LNCAP (cell line): Measurements from ENCODE around the gene TP53I11.

Experiments used
- CTCF ChIP-seq: fragments of 450-650 bp; IDR thresholded peaks from 2 replicates; pipeline ENCODE4 v1.5.1; 2017; ENCODE audit warnings: mild to moderate bottlenecking

The TP53I11 gene

DNA sequence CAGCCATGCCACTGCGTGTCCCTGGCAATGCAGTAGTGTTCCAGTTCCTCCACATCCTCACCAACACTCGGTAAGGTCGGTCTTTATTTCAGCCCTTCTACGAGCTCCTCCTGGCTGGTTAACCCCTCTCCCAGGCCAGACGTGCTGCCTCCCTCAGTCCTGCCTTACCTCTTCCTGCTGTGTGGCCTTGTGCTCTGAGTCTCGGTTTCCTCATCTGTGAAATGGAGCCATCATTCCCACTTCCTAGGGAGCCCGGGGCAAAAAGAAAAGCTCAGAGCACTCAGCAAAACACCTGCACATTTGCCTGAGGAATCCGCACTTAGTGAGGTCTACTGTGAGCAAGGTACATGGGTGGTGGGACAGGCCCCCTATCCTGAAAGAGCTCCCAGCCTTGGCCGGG, 9.8 kb downstream of the TP53I11 start:
- no peak for TF ChIP-seq CTCF

- no peak for TF ChIP-seq CTCF
These were observed 10.3 kb downstream of the TP53I11 start for GRCh38 chr11:44940404-44940803.

DNA sequence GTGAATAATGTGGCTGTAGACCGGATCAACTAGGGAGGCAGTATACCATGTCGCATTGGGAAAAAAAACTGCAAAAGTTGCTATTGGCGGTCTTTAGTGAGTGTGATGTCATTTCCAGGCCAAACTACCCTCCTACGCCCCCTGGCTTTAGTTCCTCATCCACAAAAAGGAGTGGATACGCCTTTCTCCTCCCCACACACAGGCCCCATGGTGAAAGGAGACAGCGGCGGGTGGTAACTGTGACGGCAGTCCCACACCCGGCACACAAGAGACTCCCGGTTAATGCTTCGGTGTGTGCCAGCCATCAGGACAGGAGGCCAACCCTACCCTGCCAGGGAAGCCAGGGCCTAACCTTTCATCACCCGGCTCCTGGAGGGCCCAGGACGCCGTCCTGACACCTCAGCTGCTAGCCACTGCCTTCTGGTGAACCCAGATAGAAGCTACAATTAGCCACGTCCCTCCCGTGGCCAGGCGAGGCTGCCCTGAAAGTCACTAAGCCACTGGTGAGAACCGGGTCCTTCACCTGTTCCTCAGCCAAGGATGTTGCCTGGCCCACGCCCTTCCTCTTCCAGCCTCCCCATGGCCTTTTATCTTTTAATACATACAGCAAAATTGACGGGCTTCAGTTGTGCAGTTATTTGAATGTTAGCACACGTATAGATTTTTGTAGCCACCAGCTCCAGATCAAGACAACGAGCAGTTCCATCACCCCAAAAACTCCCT, 10.8 kb downstream of the TP53I11 start:
- no peak for TF ChIP-seq CTCF

- no peak for TF ChIP-seq CTCF
These were observed 12.5 kb downstream of the TP53I11 start for GRCh38 chr11:44938066-44938691.

GRCh38 chr11:44936951-44937543, 13.6 kb downstream of the TP53I11 start:
- TF ChIP-seq CTCF = no peak

DNA sequence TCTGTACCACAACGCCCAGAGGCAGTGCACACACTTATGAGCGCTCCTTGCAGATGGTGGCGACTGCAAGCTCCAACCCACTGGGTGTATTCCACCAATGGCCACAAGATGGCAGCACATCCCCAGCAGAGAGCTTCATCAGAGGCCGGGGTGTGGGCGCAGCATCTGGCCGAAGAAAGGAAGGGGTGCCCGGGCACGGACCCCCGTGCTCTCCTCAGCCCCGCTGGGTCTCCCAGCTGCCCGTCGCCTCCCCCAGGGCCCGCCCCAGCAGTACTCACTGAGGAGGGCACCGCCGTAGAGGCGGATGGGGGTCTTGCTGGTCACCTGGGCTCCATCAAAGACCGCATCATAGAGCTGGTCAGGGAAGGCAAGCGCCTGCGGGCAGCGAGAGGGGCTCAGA, 14.2 kb downstream of the TP53I11 start:
- TF ChIP-seq CTCF = peak; percentile 94

- no peak for TF ChIP-seq CTCF
These were observed 15.9 kb downstream of the TP53I11 start for GRCh38 chr11:44934735-44935250.
